Panc1 (cell line): ENCODE data around the gene CDCA7L. TPM values are rescaled to one million over a fixed set of nuclear protein-coding genes. Genes with fewer than 3 reads are reported as not detected.

Source experiments
- ATAC-seq: fragments of 200-7000 bp; cut with Tn5 transposase; 2 replicates; pipeline ENCODE4 v1.9.1; 2020; ENCODE audit warnings: mild to moderate bottlenecking, moderate library complexity
- BruUV-seq: library from RNA; stranded (reverse); fragments of 400-500 nt; replicated peaks from 2 replicates; lab custom pipeline; 2021; lab: Mats Ljungman, UMichigan
- CTCF ChIA-PET: fragments of 300-600 bp; sonication (Branson Sonifier 250); formaldehyde crosslinking; loops from one replicate; lab custom pipeline; 2022; ENCODE audit warnings: antibody characterized with exemption; lab: Charles Lee
- POLR2A ChIA-PET: fragments of 300-600 bp; sonication (Branson Sonifier 250); formaldehyde crosslinking; loops from one replicate; lab custom pipeline; 2022; ENCODE audit warnings: antibody characterized with exemption; lab: Charles Lee
- DNase-seq: peaks from one replicate; pipeline ENCODE4 v3.0.0-alpha.2; 2010; ENCODE audit warnings: low read depth, low spot score
- H3K27ac ChIP-seq: 2 replicates; pipeline ENCODE4 v1.5.1; 2011; ENCODE audit warnings: mild to moderate bottlenecking, low read length, inconsistent platforms
- H3K27me3 ChIP-seq: fragments of 200-500 bp; sonication (Bioruptor generic); 2 replicates; pipeline ENCODE4 v1.6.0; 2014; ENCODE audit warnings: low read length, inconsistent platforms; ENCODE audit not compliant: control insufficient read depth, insufficient read depth
- H3K36me3 ChIP-seq: fragments of 200-500 bp; sonication (Bioruptor generic); 2 replicates; pipeline ENCODE4 v1.5.1; 2014; ENCODE audit warnings: inconsistent platforms, mild to moderate bottlenecking, low read length, moderate library complexity; ENCODE audit not compliant: control insufficient read depth, insufficient read depth
- H3K4me1 ChIP-seq: 2 replicates; pipeline ENCODE4 v1.5.1; 2011; ENCODE audit warnings: inconsistent platforms, mild to moderate bottlenecking, low read length, moderate library complexity; ENCODE audit not compliant: control insufficient read depth, insufficient read depth
- H3K4me3 ChIP-seq, 2 experiments: 2 replicates each; pipeline ENCODE4 v1.5.1; 2011 to 2012; ENCODE audit warnings: low read depth in 2 of 2, low read length in 2 of 2, mild to moderate bottlenecking in 2 of 2, inconsistent platforms in 1 of 2, moderate library complexity in 1 of 2
- H3K9me3 ChIP-seq: fragments of 200-500 bp; sonication (Bioruptor generic); 2 replicates; pipeline ENCODE4 v1.5.1; 2014; ENCODE audit warnings: low read depth, mild to moderate bottlenecking, inconsistent platforms, low read length, moderate library complexity; ENCODE audit not compliant: control insufficient read depth, insufficient read depth
- CTCF ChIP-seq: fragments of 450-650 bp; IDR thresholded peaks from 2 replicates; pipeline ENCODE4 v1.5.1; 2017; ENCODE audit warnings: mild to moderate bottlenecking
- POLR2AphosphoS5 ChIP-seq: IDR thresholded peaks from 2 replicates; pipeline ENCODE4 v1.6.1; 2012; ENCODE audit warnings: mild to moderate bottlenecking, low read depth, low read length, moderate library complexity
- SIN3A ChIP-seq: IDR thresholded peaks from 2 replicates; pipeline ENCODE4 v1.6.1; 2012; ENCODE audit warnings: low read depth, mild to moderate bottlenecking, low read length, moderate library complexity, borderline replicate concordance; ENCODE audit not compliant: insufficient read depth
- TCF7L2 ChIP-seq: IDR thresholded peaks from 2 replicates; pipeline ENCODE4 v1.6.1; 2011; ENCODE audit warnings: mild to moderate bottlenecking, low read depth, low read length, inconsistent platforms
- in situ Hi-C: cut with HindIII; loops from 2 replicates; pipeline ENCODE4 v1.10.0; 2016; ENCODE audit warnings: low sequenced_read_pairs, low pct_unique_long_range_greater_than_20kb
- intact Hi-C: fragments of 100-400 bp; cut with micrococcal nuclease; formaldehyde crosslinking; loops from one replicate; pipeline ENCODE4 v1.10.0; 2022; ENCODE audit not compliant: unreplicated experiment
- total RNA-seq: library from RNA; stranded (reverse); gene quantifications from one replicate; pipeline ENCODE4 v1.2.1, GENCODE V29; 2021; ENCODE audit not compliant: unreplicated experiment
- TF ChIP-seq, protein P1 (sequence below), 2 experiments: IDR thresholded peaks; 2 replicates each; pipeline ENCODE4 v1.6.1; 2011 to 2012; ENCODE audit warnings: low read depth in 2 of 2, control low read depth in 1 of 2, low read length in 1 of 2, mild to moderate bottlenecking in 1 of 2, moderate library complexity in 1 of 2; ENCODE audit not compliant: insufficient read depth in 1 of 2

The CDCA7L gene
- total RNA-seq, 1 experiment from 2014 or later = 46.1 TPM

- H3K9me3 ChIP-seq = no peaks in the 10 kb centered on the region
- ChIA-PET CTCF (interaction anchor here (0.6 kb wide), 1 partner anchor 34 kb away, joined by 3 read pairs; no protein-coding TSS in a partner anchor), POLR2A (no interaction called here)
- no peak overlapping the region for H3K27ac ChIP-seq
- H3K36me3 ChIP-seq = no peaks in the 10 kb centered on the region
- H3K4me1 ChIP-seq = no peaks in the 10 kb centered on the region
- no peak overlapping the region for H3K4me3 ChIP-seq
- DNase-seq (no peak), ATAC-seq (no peak)
- in situ Hi-C loops (no loop called here), intact Hi-C loops (no loop called here)
- BruUV-seq = no TSS peak
- H3K27me3 ChIP-seq = no peaks in the 10 kb centered on the region
- TF ChIP-seq CTCF (peak; percentile 9; the same call in 1 of the 2 replicates), TCF7L2 (no peak)
Observed at GRCh38 chr7:21984042-21984441, 38.3 kb upstream of the CDCA7L start.

GRCh38 chr7:21983056-21983455, 37.4 kb upstream of the CDCA7L start:
- Histone ChIP-seq H3K9me3 (no peaks in the 10 kb centered on the region), H3K27ac (no peak overlapping the region), H3K4me1 (no peaks in the 10 kb centered on the region), H3K4me3 (no peak overlapping the region), H3K36me3 (no peaks in the 10 kb centered on the region), H3K27me3 (no peaks in the 10 kb centered on the region)
- in situ Hi-C loops (no loop called here), intact Hi-C loops (no loop called here)
- TF ChIP-seq TCF7L2 = no peak
- no peak for TF ChIP-seq CTCF
- TF ChIP-seq SIN3A = no peak
- TF ChIP-seq, protein P1, sequence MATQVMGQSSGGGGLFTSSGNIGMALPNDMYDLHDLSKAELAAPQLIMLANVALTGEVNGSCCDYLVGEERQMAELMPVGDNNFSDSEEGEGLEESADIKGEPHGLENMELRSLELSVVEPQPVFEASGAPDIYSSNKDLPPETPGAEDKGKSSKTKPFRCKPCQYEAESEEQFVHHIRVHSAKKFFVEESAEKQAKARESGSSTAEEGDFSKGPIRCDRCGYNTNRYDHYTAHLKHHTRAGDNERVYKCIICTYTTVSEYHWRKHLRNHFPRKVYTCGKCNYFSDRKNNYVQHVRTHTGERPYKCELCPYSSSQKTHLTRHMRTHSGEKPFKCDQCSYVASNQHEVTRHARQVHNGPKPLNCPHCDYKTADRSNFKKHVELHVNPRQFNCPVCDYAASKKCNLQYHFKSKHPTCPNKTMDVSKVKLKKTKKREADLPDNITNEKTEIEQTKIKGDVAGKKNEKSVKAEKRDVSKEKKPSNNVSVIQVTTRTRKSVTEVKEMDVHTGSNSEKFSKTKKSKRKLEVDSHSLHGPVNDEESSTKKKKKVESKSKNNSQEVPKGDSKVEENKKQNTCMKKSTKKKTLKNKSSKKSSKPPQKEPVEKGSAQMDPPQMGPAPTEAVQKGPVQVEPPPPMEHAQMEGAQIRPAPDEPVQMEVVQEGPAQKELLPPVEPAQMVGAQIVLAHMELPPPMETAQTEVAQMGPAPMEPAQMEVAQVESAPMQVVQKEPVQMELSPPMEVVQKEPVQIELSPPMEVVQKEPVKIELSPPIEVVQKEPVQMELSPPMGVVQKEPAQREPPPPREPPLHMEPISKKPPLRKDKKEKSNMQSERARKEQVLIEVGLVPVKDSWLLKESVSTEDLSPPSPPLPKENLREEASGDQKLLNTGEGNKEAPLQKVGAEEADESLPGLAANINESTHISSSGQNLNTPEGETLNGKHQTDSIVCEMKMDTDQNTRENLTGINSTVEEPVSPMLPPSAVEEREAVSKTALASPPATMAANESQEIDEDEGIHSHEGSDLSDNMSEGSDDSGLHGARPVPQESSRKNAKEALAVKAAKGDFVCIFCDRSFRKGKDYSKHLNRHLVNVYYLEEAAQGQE (IDR thresholded peaks at IDR 0.05; ENCODE audit: insufficient read depth in 1 of 2, low read depth in 2 of 2, low read length in 1 of 2) = no peak
- TF ChIP-seq POLR2AphosphoS5 = no peak
- ATAC-seq (no peak), DNase-seq (no peak)
- CTCF ChIA-PET = interaction anchor here (0.7 kb wide), 1 partner anchor 556 kb away, joined by 3 read pairs; no protein-coding TSS in a partner anchor
- BruUV-seq = no TSS peak
- POLR2A ChIA-PET = no interaction called here
